Activated CD4-positive, alpha-beta T cell treated with anti-CD3 and anti-CD28 coated beads for 48 hours (primary cell): Measurements from ENCODE around the gene SLCO2A1.

Source experiments
- DNase-seq: peaks from one replicate; pipeline ENCODE4 v3.0.0-alpha.2; 2020

Gene SLCO2A1

GRCh38 chr3:133894353-133895207 lies 135.1 kb downstream of the SLCO2A1 start:
- no peak for DNase-seq

GRCh38 chr3:133893683-133894352 lies 135.9 kb downstream of the SLCO2A1 start:
- DNase-seq, result no peak

- no peak for DNase-seq
Observed at GRCh38 chr3:133892541-133893231, 137.0 kb downstream of the SLCO2A1 start.

GRCh38 chr3:133891662-133892378 lies 137.9 kb downstream of the SLCO2A1 start:
- no peak for DNase-seq

- no peak for DNase-seq
Observed at GRCh38 chr3:133890972-133891644, 138.6 kb downstream of the SLCO2A1 start.

- DNase-seq, result no peak
Observed at GRCh38 chr3:133890037-133890436, 139.7 kb downstream of the SLCO2A1 start.

GRCh38 chr3:133888726-133889340 lies 140.9 kb downstream of the SLCO2A1 start:
- no peak for DNase-seq

- DNase-seq, result no peak
Observed at GRCh38 chr3:133887803-133888703, 141.7 kb downstream of the SLCO2A1 start.

GRCh38 chr3:133887074-133887802 lies 142.5 kb downstream of the SLCO2A1 start:
- no peak for DNase-seq

GRCh38 chr3:133886031-133886722 lies 143.5 kb downstream of the SLCO2A1 start:
- DNase-seq, result no peak

GRCh38 chr3:133884887-133885711 lies 144.6 kb downstream of the SLCO2A1 start:
- no peak for DNase-seq

- DNase-seq, result no peak
Observed at GRCh38 chr3:133884054-133884886, 145.5 kb downstream of the SLCO2A1 start.

GRCh38 chr3:133883641-133884040 lies 146.1 kb downstream of the SLCO2A1 start:
- no peak for DNase-seq

- no peak for DNase-seq
Observed at GRCh38 chr3:133882986-133883586, 146.6 kb downstream of the SLCO2A1 start.

- DNase-seq, result peak; percentile 15
Observed at GRCh38 chr3:133881939-133882825, 147.5 kb downstream of the SLCO2A1 start.

GRCh38 chr3:133881492-133881891 lies 148.2 kb downstream of the SLCO2A1 start:
- no peak for DNase-seq
